ENCODE measurements around the gene AKAP8L. TPM values are rescaled to one million over a fixed set of nuclear protein-coding genes. Genes with fewer than 3 reads are reported as not detected.

AKAP8L gene
- total and polyA plus RNA-seq, 12 donors, result 45.2 to 140 (median 63.1) TPM

- peaks cover 0 to 49% (median 30%) of the 10 kb centered on the region in 9 donors for H3K36me3 ChIP-seq
- intact Hi-C loops (cut with DNase I), result loop anchor here in 1 of 10 donors (5.0 kb wide), 1 partner anchor 154 kb away; no protein-coding TSS in a partner anchor
- H3K27ac ChIP-seq, result peak overlapping the region in 5 of 10 donors; percentile 31 to 50 (median 47)
- DNase-seq, result no peak
- TF ChIP-seq, protein P1, sequence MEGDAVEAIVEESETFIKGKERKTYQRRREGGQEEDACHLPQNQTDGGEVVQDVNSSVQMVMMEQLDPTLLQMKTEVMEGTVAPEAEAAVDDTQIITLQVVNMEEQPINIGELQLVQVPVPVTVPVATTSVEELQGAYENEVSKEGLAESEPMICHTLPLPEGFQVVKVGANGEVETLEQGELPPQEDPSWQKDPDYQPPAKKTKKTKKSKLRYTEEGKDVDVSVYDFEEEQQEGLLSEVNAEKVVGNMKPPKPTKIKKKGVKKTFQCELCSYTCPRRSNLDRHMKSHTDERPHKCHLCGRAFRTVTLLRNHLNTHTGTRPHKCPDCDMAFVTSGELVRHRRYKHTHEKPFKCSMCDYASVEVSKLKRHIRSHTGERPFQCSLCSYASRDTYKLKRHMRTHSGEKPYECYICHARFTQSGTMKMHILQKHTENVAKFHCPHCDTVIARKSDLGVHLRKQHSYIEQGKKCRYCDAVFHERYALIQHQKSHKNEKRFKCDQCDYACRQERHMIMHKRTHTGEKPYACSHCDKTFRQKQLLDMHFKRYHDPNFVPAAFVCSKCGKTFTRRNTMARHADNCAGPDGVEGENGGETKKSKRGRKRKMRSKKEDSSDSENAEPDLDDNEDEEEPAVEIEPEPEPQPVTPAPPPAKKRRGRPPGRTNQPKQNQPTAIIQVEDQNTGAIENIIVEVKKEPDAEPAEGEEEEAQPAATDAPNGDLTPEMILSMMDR (IDR thresholded peaks at IDR 0.05), result no peak
- H3K4me1 ChIP-seq, result peaks cover 3 to 50% (median 31%) of the 10 kb centered on the region in 9 donors
- H3K27me3 ChIP-seq, result no peaks in the 10 kb centered on the region
- no peak for ATAC-seq
- no peak overlapping the region for H3K4me3 ChIP-seq
- WGBS, 2 donors, result 73 to 75% methylated on average over 12 of the region's 12 CpGs
- peaks cover 0 to 7% (median 0%) of the 10 kb centered on the region in 11 donors for H3K9me3 ChIP-seq
These were observed 2.4 kb upstream of the AKAP8L start for GRCh38 chr19:15421136-15421695.

DNA sequence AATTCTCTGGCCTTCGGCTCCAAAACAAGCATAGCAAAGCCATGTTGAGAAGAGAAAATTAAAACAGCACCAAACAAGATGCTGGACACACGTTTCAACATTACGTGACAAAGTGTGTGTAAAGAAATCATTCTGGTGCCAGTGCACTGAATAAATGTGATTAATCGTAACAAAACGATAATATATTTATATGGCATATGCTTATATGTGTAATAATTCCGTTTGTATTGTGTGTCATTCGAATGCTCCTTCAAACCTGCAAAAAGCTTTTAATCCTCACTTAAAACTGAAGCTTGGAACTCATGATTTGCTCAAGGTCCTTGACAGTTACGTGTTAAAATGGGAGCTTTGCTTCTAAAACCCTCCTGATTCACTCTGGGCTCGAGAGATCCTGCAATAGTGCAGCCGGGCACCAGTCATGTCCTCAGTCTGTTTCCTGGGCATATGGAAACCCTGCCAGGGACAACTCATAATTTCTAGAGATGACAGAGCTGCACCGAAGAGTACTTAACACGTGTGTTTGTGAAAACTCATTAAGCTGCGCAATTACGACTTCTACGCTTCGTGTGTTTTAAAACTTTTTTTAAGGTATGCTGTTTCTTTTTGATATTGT is 731 bp upstream of the AKAP8L start:
- 27 to 29% methylated on average over 16 of the region's 16 CpGs for WGBS, 2 donors
- ATAC-seq (no peak), DNase-seq (no peak)
- TF ChIP-seq, protein P1 (IDR thresholded peaks at IDR 0.05), result no peak
- Histone ChIP-seq H3K27me3 (no peaks in the 10 kb centered on the region), H3K9me3 (peaks cover 0 to 7% (median 0%) of the 10 kb centered on the region in 11 donors), H3K36me3 (peaks cover 0 to 50% (median 20%) of the 10 kb centered on the region in 9 donors), H3K27ac (peak overlapping the region in 7 of 10 donors; percentile 22 to 92 (median 55)), H3K4me1 (peaks cover 3 to 62% (median 35%) of the 10 kb centered on the region in 9 donors), H3K4me3 (peak overlapping the region in 9 of 10 donors; percentile 69 to 99 (median 92))
- intact Hi-C loops (cut with DNase I), result loop anchor here in 7 of 10 donors (1.0 to 10.0 kb wide), 10 partner anchors 30 to 167 kb away; partner anchors contain the start of genes AKAP8 (in 2 of the 7) and WIZ (in 1 of the 7)

- H3K4me1 ChIP-seq, result peaks cover 10 to 76% (median 42%) of the 10 kb centered on the region in 9 donors
- peak in 1 of 2 donors; percentile 37 for DNase-seq
- 0% methylated on average over 16 of the region's 16 CpGs for WGBS, 2 donors
- H3K27me3 ChIP-seq, result no peaks in the 10 kb centered on the region
- peak overlapping the region; percentile 69 to 99 (median 92) for H3K4me3 ChIP-seq
- H3K27ac ChIP-seq, result peak overlapping the region; percentile 42 to 93 (median 90)
- peaks cover 0 to 3% (median 0%) of the 10 kb centered on the region in 11 donors for H3K9me3 ChIP-seq
- peak in 4 of 8 donors; percentile 0 to 6 (median 2) for ATAC-seq
- TF ChIP-seq, protein P1 (IDR thresholded peaks at IDR 0.05), result no peak
- peaks cover 0 to 41% (median 10%) of the 10 kb centered on the region in 9 donors for H3K36me3 ChIP-seq
- intact Hi-C loops (cut with DNase I), result loop anchor here in 7 of 10 donors (2.0 to 10.0 kb wide), 7 partner anchors 34 to 166 kb away; partner anchors contain the start of gene AKAP8 (in 2 of the 7)
These were observed 583 bp downstream of the AKAP8L start for GRCh38 chr19:15418231-15418578.

GRCh38 chr19:15417699-15418098 is 1.1 kb downstream of the AKAP8L start:
- H3K4me3 ChIP-seq, result peak overlapping the region; percentile 69 to 99 (median 92)
- H3K27ac ChIP-seq, result peak overlapping the region in 9 of 10 donors; percentile 80 to 93 (median 91)
- ATAC-seq (no peak), DNase-seq (no peak)
- 7 to 9% methylated on average over 9 of the region's 9 CpGs for WGBS, 2 donors
- intact Hi-C loops (cut with DNase I), result loop anchor here in 7 of 10 donors (2.0 to 10.0 kb wide), 7 partner anchors 35 to 165 kb away; partner anchors contain the start of gene AKAP8 (in 2 of the 7)
- peaks cover 15 to 76% (median 47%) of the 10 kb centered on the region in 9 donors for H3K4me1 ChIP-seq
- peaks cover 0 to 37% (median 5%) of the 10 kb centered on the region in 9 donors for H3K36me3 ChIP-seq
- TF ChIP-seq, protein P1 (IDR thresholded peaks at IDR 0.05), result no peak
- no peaks in the 10 kb centered on the region for H3K9me3 ChIP-seq
- no peaks in the 10 kb centered on the region for H3K27me3 ChIP-seq

All from heart right ventricle (tissue), 16 donors.